Transverse colon (tissue), 4 donors: ENCODE results near the gene KAT6B. TPM values are rescaled to one million over a fixed set of nuclear protein-coding genes. Genes with fewer than 3 reads are reported as not detected.
A peak's percentile ranks its signal among the peaks of the same experiment; 100 is the strongest.

ENCODE experiments used
- DNase-seq: peaks from one replicate; pipeline ENCODE4 v3.0.0-alpha.2; 2019
- H3K27ac ChIP-seq, 4 donors: fragments of 200-600 bp; sonication (generic); 2 replicates each; pipeline ENCODE4 v1.5.1; 2016 to 2018; ENCODE audit warnings: inconsistent platforms in 4 of 4
- H3K27me3 ChIP-seq: fragments of 200-600 bp; sonication (generic); 2 replicates; pipeline ENCODE4 v1.5.1; 2017; ENCODE audit warnings: inconsistent platforms
- H3K36me3 ChIP-seq, 4 donors: fragments of 200-600 bp; sonication (generic); 2 replicates each; pipeline ENCODE4 v1.5.1; 2017 to 2019; ENCODE audit warnings: inconsistent platforms in 4 of 4
- H3K4me1 ChIP-seq, 4 donors: fragments of 200-600 bp; sonication (generic); 2 replicates each; pipeline ENCODE4 v1.5.1; 2017 to 2020; ENCODE audit warnings: inconsistent platforms in 4 of 4
- H3K4me3 ChIP-seq, 4 donors: fragments of 200-600 bp; sonication (generic); 1 replicate in 1 of 4; 2 replicates in 3 of 4; pipeline versions ENCODE4 v1.5.1 to v1.6.1; 2017 to 2019; ENCODE audit warnings: inconsistent platforms in 4 of 4
- H3K9me3 ChIP-seq, 2 donors: fragments of 200-600 bp; sonication (generic); 2 replicates each; pipeline ENCODE4 v1.5.1; 2017 to 2019; ENCODE audit warnings: inconsistent platforms in 2 of 2
- CTCF ChIP-seq, 5 experiments: fragments of 200-600 bp in 3 of 5; fragments of 450-650 bp in 2 of 5; sonication (generic) in 3 of 5; IDR thresholded peaks; 1 replicate in 2 of 5; 2 replicates in 3 of 5; pipeline ENCODE4 v1.5.1; 2016 to 2017; ENCODE audit warnings: antibody characterized with exemption in 5 of 5, inconsistent platforms in 3 of 5, mild to moderate bottlenecking in 2 of 5, moderate library complexity in 1 of 5
- EP300 ChIP-seq: sonication (generic); formaldehyde crosslinking; IDR thresholded peaks from one replicate; pipeline ENCODE4 v1.6.1; 2017; ENCODE audit warnings: antibody characterized with exemption, low read depth
- POLR2A ChIP-seq: fragments of 450-650 bp; IDR thresholded peaks from one replicate; pipeline ENCODE4 v1.6.1; 2016; ENCODE audit warnings: antibody characterized with exemption, mild to moderate bottlenecking, moderate library complexity
- POLR2AphosphoS5 ChIP-seq, 3 donors: sonication (generic); formaldehyde crosslinking; IDR thresholded peaks; one replicate each; pipeline ENCODE4 v1.6.1; 2016; ENCODE audit warnings: antibody characterized with exemption in 3 of 3
- WGBS, 2 donors: methylation state at CpG; one replicate each; pipeline ENCODE4 v1.1.5; 2018; ENCODE audit warnings: low coverage in 1 of 2; 5-methylcytosine and 5-hydroxymethylcytosine counted together
- in situ Hi-C, 4 donors: fragments of 200-750 bp; cut with MboI; loops; one replicate each; pipeline versions ENCODE4 v1.15.0 to v1.15.1; 2017; ENCODE audit warnings: low sequenced_read_pairs in 3 of 4, low pct_ligation_motif_present in 1 of 4, low pct_unique_long_range_greater_than_20kb in 1 of 4
- intact Hi-C: fragments of 100-400 bp; cut with DNase I; formaldehyde crosslinking; loops from one replicate; pipeline ENCODE4 v1.15.1; 2023; ENCODE audit warnings: low total_unique reads
- total RNA-seq, 4 donors: library from RNA; depleted of rRNA; stranded (reverse); fragments of >200 nt; gene quantifications; one replicate each; pipeline ENCODE4 v1.1.0, GENCODE V29; 2016

The KAT6B gene
- total RNA-seq, 4 donors from 2014 or later, result 27.3 to 67.0 (median 54.9) TPM

GRCh38 chr10:74925291-74925690 lies 98.9 kb downstream of the KAT6B start:
- Histone ChIP-seq H3K27ac (peak overlapping the region; percentile 71 to 78 (median 72)), H3K36me3 (no peaks in the 10 kb centered on the region), H3K4me3 (no peak overlapping the region), H3K9me3 (no peaks in the 10 kb centered on the region), H3K4me1 (peaks cover 12 to 82% (median 55%) of the 10 kb centered on the region in 4 donors), H3K27me3 (no peaks in the 10 kb centered on the region)
- TF ChIP-seq CTCF (IDR thresholded peaks at IDR 0.05), result no peak
- TF ChIP-seq EP300, result no peak
- no peak for TF ChIP-seq POLR2AphosphoS5 (IDR thresholded peaks at IDR 0.05)
- no peak for TF ChIP-seq POLR2A
- DNase-seq, result no peak
- intact Hi-C loops, result no loop called here
- 67% methylated on average over 1 of the region's 1 CpG; no CpG with 5 or more reads in 1 of the 2 donors for WGBS, 2 donors
- in situ Hi-C loops, result no loop called here

GRCh38 chr10:74925708-74926107 lies 99.3 kb downstream of the KAT6B start:
- no peak for DNase-seq
- no peak overlapping the region for H3K4me3 ChIP-seq
- H3K27ac ChIP-seq, result peak overlapping the region; percentile 71 to 78 (median 72)
- TF ChIP-seq EP300 (no peak), POLR2AphosphoS5 (IDR thresholded peaks at IDR 0.05) (no peak), CTCF (IDR thresholded peaks at IDR 0.05) (no peak), POLR2A (no peak)
- intact Hi-C loops (no loop called here), in situ Hi-C loops (no loop called here)
- WGBS, 2 donors, result 75 to 95% methylated on average over 4 of the region's 4 CpGs
- peaks cover 12 to 82% (median 55%) of the 10 kb centered on the region in 4 donors for H3K4me1 ChIP-seq
- no peaks in the 10 kb centered on the region for H3K36me3 ChIP-seq
- H3K9me3 ChIP-seq, result no peaks in the 10 kb centered on the region
- H3K27me3 ChIP-seq, result no peaks in the 10 kb centered on the region

- peak overlapping the region; percentile 59 to 77 (median 70) for H3K27ac ChIP-seq
- no peaks in the 10 kb centered on the region for H3K9me3 ChIP-seq
- WGBS, 2 donors, result 64 to 69% methylated on average over 2 to 4 of the region's 4 CpGs
- no peaks in the 10 kb centered on the region for H3K27me3 ChIP-seq
- no peak overlapping the region for H3K4me3 ChIP-seq
- H3K36me3 ChIP-seq, result no peaks in the 10 kb centered on the region
- no peak for DNase-seq
- TF ChIP-seq POLR2AphosphoS5 (IDR thresholded peaks at IDR 0.05) (no peak), EP300 (no peak), POLR2A (no peak), CTCF (IDR thresholded peaks at IDR 0.05) (no peak)
- intact Hi-C loops (no loop called here), in situ Hi-C loops (no loop called here)
- peaks cover 12 to 78% (median 49%) of the 10 kb centered on the region in 4 donors for H3K4me1 ChIP-seq
Measured at GRCh38 chr10:74926791-74927585, 100.6 kb downstream of the KAT6B start.

- in situ Hi-C loops (no loop called here), intact Hi-C loops (no loop called here)
- Histone ChIP-seq H3K9me3 (no peaks in the 10 kb centered on the region), H3K27me3 (no peaks in the 10 kb centered on the region), H3K4me3 (no peak overlapping the region), H3K4me1 (peaks cover 15 to 75% (median 42%) of the 10 kb centered on the region in 4 donors), H3K27ac (peak overlapping the region; percentile 59 to 77 (median 70)), H3K36me3 (no peaks in the 10 kb centered on the region)
- no peak for TF ChIP-seq POLR2AphosphoS5 (IDR thresholded peaks at IDR 0.05)
- no peak for DNase-seq
- 64% methylated on average over 2 of the region's 2 CpGs; no CpG with 5 or more reads in 1 of the 2 donors for WGBS, 2 donors
Measured at GRCh38 chr10:74927701-74928100, 101.3 kb downstream of the KAT6B start.
